Adrenal gland (tissue), 5 donors: Measurements from ENCODE around the gene HOXD10.

Experiments used
- CTCF ChIP-seq, 6 experiments: fragments of 450-650 bp in 4 of 6; fragments of 200-600 bp in 2 of 6; sonication (generic) in 1 of 6; IDR thresholded peaks; 1 replicate in 5 of 6; 2 replicates in 1 of 6; pipeline versions ENCODE4 v1.5.1 to v1.8.0; 2016 to 2021; ENCODE audit warnings: antibody characterized with exemption in 6 of 6, mild to moderate bottlenecking in 2 of 6, moderate library complexity in 1 of 6
- POLR2A ChIP-seq, 2 donors: fragments of 450-650 bp; IDR thresholded peaks; one replicate each; pipeline ENCODE4 v1.6.1; 2017; ENCODE audit warnings: antibody characterized with exemption in 2 of 2, mild to moderate bottlenecking in 2 of 2, moderate library complexity in 1 of 2
- donor health status: DM: no; HTN: no; CAD: no.

GRCh38 chr2:176079285-176079830, 37.2 kb upstream of the HOXD10 start:
- no peak for TF ChIP-seq POLR2A (IDR thresholded peaks at IDR 0.05)
- TF ChIP-seq CTCF (IDR thresholded peaks at IDR 0.05): no peak
